Osteocyte (in vitro differentiated cells): ENCODE results near the gene KTI12. TPM values are rescaled to one million over a fixed set of nuclear protein-coding genes. Genes with fewer than 3 reads are reported as not detected.
"Not testable (repeated sequence)": the region's sequence is repeated elsewhere in the genome, so short reads cannot be mapped to it uniquely, and the experiment has no call there.

ENCODE experiments used
- DNase-seq: peaks from one replicate; pipeline ENCODE4 v3.0.0; 2021; ENCODE audit warnings: mixed read lengths; ENCODE audit not compliant: unreplicated experiment; ENCODE audit errors: extremely low spot score
- H3K27ac Mint-ChIP-seq: one replicate; pipeline ENCODE4 v1.8.0; 2021; ENCODE audit warnings: mild to moderate bottlenecking, mixed read lengths; ENCODE audit not compliant: unreplicated experiment
- H3K27me3 Mint-ChIP-seq: one replicate; pipeline ENCODE4 v1.8.0; 2021; ENCODE audit warnings: mixed read lengths; ENCODE audit not compliant: unreplicated experiment
- H3K36me3 Mint-ChIP-seq: one replicate; pipeline ENCODE4 v1.8.0; 2021; ENCODE audit warnings: mixed read lengths; ENCODE audit not compliant: unreplicated experiment
- H3K4me1 Mint-ChIP-seq: one replicate; pipeline ENCODE4 v1.8.0; 2021; ENCODE audit warnings: mixed read lengths; ENCODE audit not compliant: unreplicated experiment
- H3K4me3 Mint-ChIP-seq: one replicate; pipeline ENCODE4 v1.8.0; 2021; ENCODE audit warnings: mild to moderate bottlenecking, moderate library complexity, mixed read lengths; ENCODE audit not compliant: unreplicated experiment
- H3K9me3 Mint-ChIP-seq: one replicate; pipeline ENCODE4 v1.8.0; 2021; ENCODE audit warnings: mixed read lengths; ENCODE audit not compliant: unreplicated experiment
- long read RNA-seq: library from polyadenylated mRNA; unstranded; transcript quantifications from one replicate; pipeline ENCODE4 v2.0.0, GENCODE V29; 2021
- total RNA-seq: library from RNA; stranded (reverse); gene quantifications from 2 replicates; pipeline ENCODE4 v1.2.1, GENCODE V29; 2021
- TF ChIP-seq, protein P1 (sequence below): fragments of 200-600 bp; sonication (generic); IDR thresholded peaks from 2 replicates; pipeline ENCODE4 v1.5.0; 2021; ENCODE audit warnings: antibody characterized with exemption, mild to moderate bottlenecking, moderate library complexity

Gene KTI12, protein sequence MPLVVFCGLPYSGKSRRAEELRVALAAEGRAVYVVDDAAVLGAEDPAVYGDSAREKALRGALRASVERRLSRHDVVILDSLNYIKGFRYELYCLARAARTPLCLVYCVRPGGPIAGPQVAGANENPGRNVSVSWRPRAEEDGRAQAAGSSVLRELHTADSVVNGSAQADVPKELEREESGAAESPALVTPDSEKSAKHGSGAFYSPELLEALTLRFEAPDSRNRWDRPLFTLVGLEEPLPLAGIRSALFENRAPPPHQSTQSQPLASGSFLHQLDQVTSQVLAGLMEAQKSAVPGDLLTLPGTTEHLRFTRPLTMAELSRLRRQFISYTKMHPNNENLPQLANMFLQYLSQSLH
- 9.5 and 9.9 TPM in 2 replicates for total RNA-seq
- long read RNA-seq, transcript KTI12-201 (1 exons, 1,714 nt): major isoform, 41 of 41 reads
- long read RNA-seq, partial matches to known transcripts: 0 of 41 reads
- long read RNA-seq, other reads (novel, unspliced or antisense): 0 of 41 reads

DNA sequence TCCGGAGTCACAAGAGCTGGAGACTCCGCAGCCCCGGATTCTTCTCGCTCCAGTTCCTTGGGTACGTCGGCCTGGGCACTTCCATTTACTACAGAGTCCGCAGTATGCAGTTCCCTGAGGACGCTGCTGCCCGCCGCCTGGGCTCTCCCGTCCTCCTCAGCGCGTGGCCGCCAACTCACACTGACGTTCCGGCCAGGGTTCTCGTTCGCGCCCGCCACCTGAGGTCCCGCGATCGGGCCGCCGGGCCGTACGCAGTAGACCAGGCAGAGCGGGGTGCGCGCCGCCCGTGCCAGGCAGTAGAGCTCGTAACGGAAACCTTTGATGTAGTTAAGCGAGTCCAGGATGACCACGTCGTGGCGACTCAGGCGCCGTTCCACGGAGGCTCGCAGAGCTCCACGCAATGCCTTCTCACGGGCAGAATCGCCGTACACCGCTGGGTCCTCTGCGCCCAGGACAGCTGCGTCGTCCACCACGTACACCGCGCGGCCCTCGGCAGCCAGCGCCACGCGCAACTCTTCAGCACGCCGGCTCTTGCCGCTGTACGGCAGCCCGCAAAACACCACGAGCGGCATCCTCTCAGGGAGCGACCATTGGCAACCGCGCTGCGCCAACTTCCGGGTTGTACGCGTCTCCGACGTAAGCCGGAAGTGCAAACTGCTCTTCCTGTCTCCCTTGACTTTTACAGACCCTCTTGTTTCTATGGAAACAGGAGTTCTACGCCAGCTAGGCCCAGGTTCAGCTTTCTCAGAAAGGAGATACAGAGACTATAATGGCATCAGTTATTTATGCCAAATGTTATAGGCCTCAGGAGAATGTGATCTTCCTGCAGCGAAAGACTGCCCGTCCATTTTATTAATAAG is at the start of gene KTI12:
TSS of gene KTI12 (minus strand) at position 621 of the 860 bp plus-strand sequence. CDS start at position 572, 49 bp downstream.
- peaks cover 39% of the 10 kb centered on the region for H3K4me1 Mint-ChIP-seq
- TF ChIP-seq, protein P1, sequence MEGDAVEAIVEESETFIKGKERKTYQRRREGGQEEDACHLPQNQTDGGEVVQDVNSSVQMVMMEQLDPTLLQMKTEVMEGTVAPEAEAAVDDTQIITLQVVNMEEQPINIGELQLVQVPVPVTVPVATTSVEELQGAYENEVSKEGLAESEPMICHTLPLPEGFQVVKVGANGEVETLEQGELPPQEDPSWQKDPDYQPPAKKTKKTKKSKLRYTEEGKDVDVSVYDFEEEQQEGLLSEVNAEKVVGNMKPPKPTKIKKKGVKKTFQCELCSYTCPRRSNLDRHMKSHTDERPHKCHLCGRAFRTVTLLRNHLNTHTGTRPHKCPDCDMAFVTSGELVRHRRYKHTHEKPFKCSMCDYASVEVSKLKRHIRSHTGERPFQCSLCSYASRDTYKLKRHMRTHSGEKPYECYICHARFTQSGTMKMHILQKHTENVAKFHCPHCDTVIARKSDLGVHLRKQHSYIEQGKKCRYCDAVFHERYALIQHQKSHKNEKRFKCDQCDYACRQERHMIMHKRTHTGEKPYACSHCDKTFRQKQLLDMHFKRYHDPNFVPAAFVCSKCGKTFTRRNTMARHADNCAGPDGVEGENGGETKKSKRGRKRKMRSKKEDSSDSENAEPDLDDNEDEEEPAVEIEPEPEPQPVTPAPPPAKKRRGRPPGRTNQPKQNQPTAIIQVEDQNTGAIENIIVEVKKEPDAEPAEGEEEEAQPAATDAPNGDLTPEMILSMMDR: no peak
- peak; percentile 92 for DNase-seq
- no peaks in the 10 kb centered on the region for H3K9me3 Mint-ChIP-seq
- H3K36me3 Mint-ChIP-seq: peaks cover 11% of the 10 kb centered on the region
- no peaks in the 10 kb centered on the region for H3K27me3 Mint-ChIP-seq
- H3K27ac Mint-ChIP-seq: peak within 1 kb of the TSS; percentile 97
- H3K4me3 Mint-ChIP-seq: peak within 1 kb of the TSS; percentile 94

DNA sequence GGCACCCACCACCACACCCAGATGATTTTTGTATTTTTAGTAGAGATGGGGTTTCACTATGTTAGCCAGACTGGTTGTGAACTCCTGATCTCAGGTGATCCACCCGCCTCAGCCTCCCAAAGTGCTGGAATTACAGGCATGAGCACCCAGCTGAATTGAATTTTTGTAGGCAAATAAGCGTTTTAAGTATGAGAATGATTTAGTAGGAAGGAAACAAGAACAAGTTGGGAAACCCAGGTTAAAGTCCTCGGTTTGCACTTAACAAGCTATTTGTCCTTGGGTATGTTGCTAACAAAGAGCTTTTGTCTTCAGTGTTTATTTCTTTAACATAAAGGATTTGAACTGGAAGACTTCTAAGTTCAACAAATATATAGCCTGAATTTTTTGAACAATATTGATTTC is 46.4 kb upstream of the KTI12 start:
- DNase-seq: no peak
- Mint-ChIP-seq H3K4me3 (no peak overlapping the region), H3K27ac (no peak overlapping the region), H3K27me3 (no peaks in the 10 kb centered on the region), H3K9me3 (no peaks in the 10 kb centered on the region), H3K4me1 (no peaks in the 10 kb centered on the region), H3K36me3 (peaks cover 19% of the 10 kb centered on the region)
- TF ChIP-seq, protein P1: no peak

DNA sequence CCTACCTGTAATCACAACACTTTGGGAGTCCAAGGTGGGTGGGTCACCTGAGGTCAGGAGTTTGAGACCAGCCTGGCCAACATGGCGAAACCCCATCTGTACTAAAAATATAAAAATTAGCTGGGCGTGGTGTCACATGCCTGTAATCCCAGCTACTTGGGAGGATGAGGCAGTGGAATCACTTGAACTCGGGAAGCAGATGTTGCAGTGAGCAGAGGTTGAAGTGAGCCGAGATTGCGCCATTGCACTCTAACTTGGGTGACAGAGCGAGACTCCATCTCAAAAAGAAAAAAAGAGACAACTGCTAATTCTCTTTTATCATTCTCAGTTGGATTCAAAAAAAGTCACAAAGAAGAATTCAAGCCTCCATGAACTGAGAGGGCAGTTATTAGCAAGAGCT is 43.7 kb upstream of the KTI12 start:
- not testable (repeated sequence) for H3K4me1 Mint-ChIP-seq, H3K4me3 Mint-ChIP-seq, H3K9me3 Mint-ChIP-seq, DNase-seq, H3K27ac Mint-ChIP-seq, H3K27me3 Mint-ChIP-seq
- H3K36me3 Mint-ChIP-seq: peaks cover 23% of the 10 kb centered on the region

DNA sequence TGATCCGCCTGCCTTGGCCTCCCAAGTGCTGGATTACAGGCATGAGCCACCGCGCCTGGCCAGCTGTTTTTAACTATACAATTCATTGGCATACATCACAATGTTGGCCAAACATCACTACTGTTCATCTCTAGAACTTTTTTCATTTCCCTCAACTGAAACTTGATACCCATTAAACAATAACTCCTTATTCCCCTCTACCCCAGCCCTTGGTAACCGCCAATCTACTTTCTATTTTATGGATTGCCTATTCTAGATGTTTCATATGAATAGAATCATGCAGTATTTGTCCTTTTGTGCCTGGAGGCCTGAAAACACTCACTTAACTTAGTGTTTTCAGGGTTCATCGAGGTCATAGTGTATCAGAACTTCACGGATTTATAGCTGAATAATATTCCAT is 38.7 kb upstream of the KTI12 start:
- Mint-ChIP-seq H3K4me3 (no peak overlapping the region), H3K4me1 (no peaks in the 10 kb centered on the region), H3K27me3 (no peaks in the 10 kb centered on the region), H3K27ac (no peak overlapping the region), H3K9me3 (no peaks in the 10 kb centered on the region), H3K36me3 (peaks cover 18% of the 10 kb centered on the region)
- TF ChIP-seq, protein P1: no peak
- no peak for DNase-seq

DNA sequence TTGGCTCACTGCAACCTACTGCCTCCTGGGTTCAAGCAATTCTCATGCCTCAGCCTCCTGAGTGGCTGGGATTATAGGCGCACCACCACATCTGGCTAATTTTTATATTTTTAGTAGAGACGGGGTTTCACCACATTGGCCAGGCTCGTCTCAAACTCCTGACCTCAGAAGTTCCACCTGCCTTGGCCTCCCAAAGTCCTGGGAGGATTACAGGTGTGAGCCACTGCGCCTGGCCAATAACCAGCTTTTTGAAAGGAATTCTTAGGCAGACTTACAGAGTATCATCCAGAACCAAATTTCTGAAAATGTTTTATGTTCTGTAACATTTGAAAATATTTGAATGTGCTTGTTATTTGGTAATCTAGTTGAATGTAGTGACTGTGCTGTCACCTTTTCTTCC is 37.1 kb upstream of the KTI12 start:
- Mint-ChIP-seq H3K4me3 (no peak overlapping the region), H3K36me3 (peaks cover 24% of the 10 kb centered on the region), H3K4me1 (no peaks in the 10 kb centered on the region), H3K27me3 (no peaks in the 10 kb centered on the region), H3K9me3 (no peaks in the 10 kb centered on the region), H3K27ac (no peak overlapping the region)
- TF ChIP-seq, protein P1: no peak
- no peak for DNase-seq
